ENCODE measurements around the gene MRPL41.
"Not testable (repeated sequence)": the region's sequence is repeated elsewhere in the genome, so short reads cannot be mapped to it uniquely, and the experiment has no call there.

MRPL41 gene
- total RNA-seq, result 23.7 to 30.8 reads per million in 2 experiments

- DNase-seq (ENCODE audit: low read depth), result peak; percentile 88
These were observed at the start of gene MRPL41 for GRCh38 chr9:137551264-137552021. Gene MRPL41, plus strand, starts transcription at chr9:137551879. Its CDS starts 203 bp downstream, at chr9:137552082.

- peak; percentile 29 for DNase-seq (ENCODE audit: low read depth)
These were observed 49.4 kb upstream of the MRPL41 start for GRCh38 chr9:137502008-137502911.

GRCh38 chr9:137504432-137504777 lies 47.3 kb upstream of the MRPL41 start:
- no peak for DNase-seq (ENCODE audit: low read depth)

GRCh38 chr9:137505421-137506140 lies 46.1 kb upstream of the MRPL41 start:
- DNase-seq (ENCODE audit: low read depth), result no peak

- DNase-seq (ENCODE audit: low read depth), result no peak
These were observed 45.4 kb upstream of the MRPL41 start for GRCh38 chr9:137506274-137506673.

GRCh38 chr9:137506702-137507171 lies 44.9 kb upstream of the MRPL41 start:
- DNase-seq (ENCODE audit: low read depth), result no peak

- no peak for DNase-seq (ENCODE audit: low read depth)
These were observed 42.5 kb upstream of the MRPL41 start for GRCh38 chr9:137509198-137509597.

- not testable (repeated sequence) for DNase-seq (ENCODE audit: low read depth)
These were observed 40.6 kb upstream of the MRPL41 start for GRCh38 chr9:137511126-137511525.

GRCh38 chr9:137511758-137512463 lies 39.8 kb upstream of the MRPL41 start:
- DNase-seq (ENCODE audit: low read depth), result no peak

- DNase-seq (ENCODE audit: low read depth), result not testable (repeated sequence)
These were observed 38.5 kb upstream of the MRPL41 start for GRCh38 chr9:137513136-137513535.

- not testable (repeated sequence) for DNase-seq (ENCODE audit: low read depth)
These were observed 37.7 kb upstream of the MRPL41 start for GRCh38 chr9:137513801-137514570.

- no peak for DNase-seq (ENCODE audit: low read depth)
These were observed 36.9 kb upstream of the MRPL41 start for GRCh38 chr9:137514691-137515337.

- no peak for DNase-seq (ENCODE audit: low read depth)
These were observed 36.3 kb upstream of the MRPL41 start for GRCh38 chr9:137515338-137515724.

GRCh38 chr9:137516144-137516917 lies 35.3 kb upstream of the MRPL41 start:
- no peak for DNase-seq (ENCODE audit: low read depth)

GRCh38 chr9:137518661-137519459 lies 32.8 kb upstream of the MRPL41 start:
- DNase-seq (ENCODE audit: low read depth), result not testable (repeated sequence)

- no peak for DNase-seq (ENCODE audit: low read depth)
These were observed 32.1 kb upstream of the MRPL41 start for GRCh38 chr9:137519553-137519952.

- DNase-seq (ENCODE audit: low read depth), result no peak
These were observed 30.9 kb upstream of the MRPL41 start for GRCh38 chr9:137520614-137521404.
